Anterior cingulate cortex (tissue), 58 donors: ENCODE results near the gene DOCK7.
"Not testable (repeated sequence)": the region's sequence is repeated elsewhere in the genome, so short reads cannot be mapped to it uniquely, and the experiment has no call there.

Source experiments
- DNase-seq, 58 donors: peaks; one replicate each; lab custom pipeline; 2025; lab: John Stamatoyannopoulos, UW

The DOCK7 gene

GRCh38 chr1:62628506-62628905, 59.7 kb downstream of the DOCK7 start:
- DNase-seq: no peak

GRCh38 chr1:62625415-62625814, 62.8 kb downstream of the DOCK7 start:
- no peak for DNase-seq

- DNase-seq: no peak
Observed at GRCh38 chr1:62621907-62622306, 66.3 kb downstream of the DOCK7 start.

- no peak for DNase-seq
Observed at GRCh38 chr1:62613890-62614289, 74.3 kb downstream of the DOCK7 start.

- no peak for DNase-seq
Observed at GRCh38 chr1:62613325-62613727, 74.9 kb downstream of the DOCK7 start.

- DNase-seq: no peak
Observed at GRCh38 chr1:62612770-62613169, 75.4 kb downstream of the DOCK7 start.

- DNase-seq: not testable (repeated sequence)
Observed at GRCh38 chr1:62610588-62610987, 77.6 kb downstream of the DOCK7 start.

- DNase-seq: no peak
Observed at GRCh38 chr1:62608905-62609304, 79.3 kb downstream of the DOCK7 start.

- DNase-seq: no peak
Observed at GRCh38 chr1:62601457-62601856, 86.7 kb downstream of the DOCK7 start.

- DNase-seq: no peak
Observed at GRCh38 chr1:62599044-62599443, 89.1 kb downstream of the DOCK7 start.

- no peak for DNase-seq
Observed at GRCh38 chr1:62597281-62597680, 90.9 kb downstream of the DOCK7 start, which contains the start of gene ANGPTL3. Gene ANGPTL3 (plus strand): TSS chr1:62597520. CDS start chr1:62597567, 47 bp downstream.

- no peak for DNase-seq
Observed at GRCh38 chr1:62595647-62596046, 92.5 kb downstream of the DOCK7 start.

GRCh38 chr1:62593825-62594394, 94.3 kb downstream of the DOCK7 start:
- DNase-seq: no peak

GRCh38 chr1:62590970-62591368, 97.2 kb downstream of the DOCK7 start:
- DNase-seq: no peak

- DNase-seq: no peak
Observed at GRCh38 chr1:62590255-62590969, 97.8 kb downstream of the DOCK7 start.

GRCh38 chr1:62589321-62589720, 98.9 kb downstream of the DOCK7 start:
- no peak for DNase-seq

GRCh38 chr1:62588000-62588399, 100.2 kb downstream of the DOCK7 start:
- no peak for DNase-seq

GRCh38 chr1:62585469-62586155, 102.6 kb downstream of the DOCK7 start:
- no peak for DNase-seq

- DNase-seq: no peak
Observed at GRCh38 chr1:62573675-62574074, 114.5 kb downstream of the DOCK7 start.

- DNase-seq: no peak
Observed at GRCh38 chr1:62572476-62572875, 115.7 kb downstream of the DOCK7 start.

- DNase-seq: not testable (repeated sequence)
Observed at GRCh38 chr1:62571517-62571916, 116.7 kb downstream of the DOCK7 start.

- not testable (repeated sequence) for DNase-seq
Observed at GRCh38 chr1:62567926-62568325, 120.3 kb downstream of the DOCK7 start.
